K562 (cell line): Measurements from ENCODE around the gene MKLN1. TPM values are rescaled to one million over a fixed set of nuclear protein-coding genes. Genes with fewer than 3 reads are reported as not detected.

Experiments
- ATAC-seq: fragments of 200-7000 bp; cut with Tn5 transposase; 3 replicates; pipeline ENCODE4 v1.9.1; 2020; ENCODE audit warnings: moderate library complexity
- BruUV-seq: library from RNA; stranded (reverse); fragments of 400-500 nt; replicated peaks from 2 replicates; lab custom pipeline; 2021; lab: Mats Ljungman, UMichigan
- CTCF ChIA-PET: fragments of 300-600 bp; formaldehyde crosslinking; extraction: SDS; loops from one replicate; lab custom pipeline; 2021; ENCODE audit warnings: low intra/inter-chr PET ratio; lab: Yijun Ruan, JAX
- POLR2A ChIA-PET: fragments of 300-600, 350-650 bp; sonication (Branson Sonifier 250); formaldehyde crosslinking; extraction: SDS; loops from one replicate; lab custom pipeline; 2021; ENCODE audit warnings: antibody characterized with exemption, inconsistent platforms; lab: Yijun Ruan, JAX
- DNase-seq, 4 experiments: peaks; one replicate each; pipeline versions ENCODE4 v3.0.0 to v3.0.0-alpha.2; 2011 to 2018; ENCODE audit warnings: low spot score in 3 of 4, mixed read lengths in 3 of 4; ENCODE audit errors: extremely low read depth in 1 of 4
- FAIRE-seq: peaks from 2 replicates; lab custom pipeline; 2011; peaks lifted over from hg19 to GRCh38; lab: Jason Lieb, UNC
- H2AFZ ChIP-seq: 2 replicates; pipeline ENCODE4 v1.6.0; 2011; ENCODE audit warnings: low read depth, low read length, control low read depth, inconsistent platforms
- H3K27ac ChIP-seq: fragments of 200-600 bp; 3 replicates; pipeline ENCODE4 v1.8.0; 2011; ENCODE audit warnings: low read depth, mild to moderate bottlenecking, control low read depth, inconsistent platforms, low read length, moderate library complexity, mixed read lengths; ENCODE audit errors: extremely low read depth
- H3K27me3 ChIP-seq, 2 experiments: fragments of 300-600 bp in 1 of 2; 2 replicates in 1 of 2; 3 replicates in 1 of 2; pipeline versions ENCODE4 v1.6.0 to v1.8.0; 2011; ENCODE audit warnings: inconsistent platforms in 2 of 2, low read length in 2 of 2, mild to moderate bottlenecking in 1 of 2, mixed read lengths in 1 of 2, moderate library complexity in 1 of 2; ENCODE audit not compliant: control insufficient read depth in 2 of 2, insufficient read depth in 2 of 2
- H3K36me3 ChIP-seq: fragments of 300-600 bp; 3 replicates; pipeline ENCODE4 v1.8.0; 2011; ENCODE audit warnings: mild to moderate bottlenecking, low read length, inconsistent platforms; ENCODE audit not compliant: control insufficient read depth, insufficient read depth
- H3K4me1 ChIP-seq, 2 experiments: fragments of 200-600 bp in 1 of 2; replicated peaks in 1 of 2; 2 replicates in 1 of 2; 3 replicates in 1 of 2; pipeline versions ENCODE4 v1.5.1 to v1.8.0; 2011; ENCODE audit warnings: inconsistent platforms in 2 of 2, low read length in 2 of 2, mild to moderate bottlenecking in 1 of 2, mixed read lengths in 1 of 2, moderate library complexity in 1 of 2; ENCODE audit not compliant: control insufficient read depth in 2 of 2, insufficient read depth in 2 of 2
- H3K4me2 ChIP-seq: 2 replicates; pipeline ENCODE4 v1.6.1; 2011; ENCODE audit warnings: low read length, control low read depth, inconsistent platforms, mixed read lengths; ENCODE audit not compliant: insufficient read depth
- H3K4me3 ChIP-seq: fragments of 200-600 bp; sonication (generic), shearing (Covaris generic); 2 replicates; pipeline ENCODE4 v1.5.1; 2016; ENCODE audit warnings: control low read depth, inconsistent platforms
- H3K79me2 ChIP-seq: fragments of 200-600 bp; 3 replicates; pipeline ENCODE4 v1.8.0; 2011; ENCODE audit warnings: low read length, inconsistent platforms; ENCODE audit not compliant: control insufficient read depth, insufficient read depth
- H3K9ac ChIP-seq, 2 experiments: 2 replicates each; pipeline versions ENCODE4 v1.6.0 to v1.6.1; 2011; ENCODE audit warnings: low read depth in 2 of 2, low read length in 2 of 2, control low read depth in 1 of 2, inconsistent platforms in 1 of 2, mild to moderate bottlenecking in 1 of 2, mixed read lengths in 1 of 2; ENCODE audit not compliant: insufficient read depth in 1 of 2
- H3K9me1 ChIP-seq: one replicate; pipeline ENCODE4 v1.6.0; 2011; ENCODE audit warnings: inconsistent platforms, mild to moderate bottlenecking, low read length, moderate library complexity; ENCODE audit not compliant: control insufficient read depth, insufficient read depth
- H3K9me3 ChIP-seq: replicated peaks from 2 replicates; pipeline ENCODE4 v1.5.1; 2011; ENCODE audit warnings: low read depth, low read length, inconsistent platforms; ENCODE audit not compliant: control insufficient read depth, insufficient read depth
- H4K20me1 ChIP-seq: replicated peaks from 2 replicates; pipeline ENCODE4 v1.6.1; 2011; ENCODE audit warnings: low read length, inconsistent platforms, mixed read lengths; ENCODE audit not compliant: control insufficient read depth, insufficient read depth
- C11orf30 ChIP-seq: fragments of 450-650 bp; IDR thresholded peaks from 2 replicates; pipeline ENCODE4 v1.6.1; 2016; ENCODE audit warnings: low read depth, mild to moderate bottlenecking
- CC2D1A ChIP-seq: fragments of 450-650 bp; IDR thresholded peaks from 2 replicates; pipeline ENCODE4 v1.6.1; 2017; ENCODE audit warnings: mild to moderate bottlenecking
- CTCF ChIP-seq, 3 experiments: IDR thresholded peaks in 2 of 3; conservative IDR thresholded peaks in 1 of 3; 2 replicates each; pipeline ENCODE4 v1.5.1; 2011 to 2012; ENCODE audit warnings: low read length in 3 of 3, mild to moderate bottlenecking in 3 of 3, control low read depth in 2 of 3, improper control_type of control experiment in 1 of 3, inconsistent platforms in 1 of 3, low read depth in 1 of 3, mixed read lengths in 1 of 3, moderate library complexity in 1 of 3; ENCODE audit not compliant: insufficient read depth in 2 of 3
- DPF2 ChIP-seq: fragments of 450-650 bp; IDR thresholded peaks from 2 replicates; pipeline ENCODE4 v1.6.1; 2016
- HMBOX1 ChIP-seq: sonication (generic); IDR thresholded peaks from 2 replicates; pipeline ENCODE4 v1.6.1; 2016
- NFIC ChIP-seq: fragments of 450-650 bp; IDR thresholded peaks from 2 replicates; pipeline ENCODE4 v1.6.1; 2017; ENCODE audit warnings: mild to moderate bottlenecking, inconsistent platforms
- SIX5 ChIP-seq, 2 experiments: IDR thresholded peaks; 2 replicates each; pipeline ENCODE4 v1.6.1; 2011; ENCODE audit warnings: low read length in 2 of 2, borderline replicate concordance in 1 of 2, low read depth in 1 of 2, mild to moderate bottlenecking in 1 of 2, moderate library complexity in 1 of 2; ENCODE audit not compliant: insufficient read depth in 1 of 2
- ZNF384 ChIP-seq: IDR thresholded peaks from 2 replicates; pipeline ENCODE4 v1.6.1; 2012; ENCODE audit warnings: low read depth, low read length, improper control_type of control experiment
- WGBS: fragments of 100-300 bp; shearing (Covaris generic); methylation state at CpG from one replicate; pipeline ENCODE4 v1.1.6; 2016; ENCODE audit warnings: low coverage, mixed read lengths; ENCODE audit not compliant: insufficient coverage; ENCODE audit errors: missing lambda C conversion rate; 5-methylcytosine and 5-hydroxymethylcytosine counted together
- in situ Hi-C: fragments of 300-500 bp; cut with MboI; formaldehyde crosslinking; loops from 4 replicates; pipeline ENCODE4 v1.15.0; 2018; ENCODE audit warnings: inconsistent platforms, mixed read lengths
- intact Hi-C: fragments of 100-400 bp; cut with micrococcal nuclease; formaldehyde crosslinking; loops from 2 replicates; pipeline ENCODE4 v1.14.2; 2022
- polyA plus RNA-seq, 8 experiments: library from polyadenylated mRNA; depleted of rRNA in 4 of 8; stranded (reverse) in 5 of 8; unstranded in 3 of 8; fragments of >200 nt; fragmentation: Nextera tagmentation in 2 of 8; fragmentation: Illumina TruSeq in 1 of 8; extraction: Ambion mirVana in 2 of 8; extraction: Trizol in 1 of 8; gene quantifications; 2 replicates each; pipeline versions ENCODE4 v1.2.1 to v1.2.3, GENCODE V29; 2011 to 2014; ENCODE audit warnings: inconsistent platforms in 1 of 8, missing spikeins in 1 of 8
- total RNA-seq, 7 experiments: library from RNA; depleted of rRNA in 6 of 7; stranded (reverse); fragments of >200 nt in 6 of 7; fragmentation: Illumina TruSeq in 2 of 7; extraction: Trizol in 2 of 7; gene quantifications; 2 replicates each; pipeline versions ENCODE4 v1.2.1 to v1.2.3, GENCODE V29; 2011 to 2021; ENCODE audit warnings: low replicate concordance in 1 of 7

Gene MKLN1
- total and polyA plus RNA-seq, 9 of the 15 experiments (the other 6 are each of a cell fraction or from before 2014, with no cell fraction given) = 18.6 to 80.4 (median 56.0) TPM

GRCh38 chr7:131355917-131356777, 28.5 kb downstream of the MKLN1 start:
- Histone ChIP-seq H3K27me3 (no peaks in the 10 kb centered on the region), H3K79me2 (peaks cover 99% of the 10 kb centered on the region), H3K36me3 (no peaks in the 10 kb centered on the region), H3K9me3 (no peaks in the 10 kb centered on the region), H3K9ac (peak overlapping the region in 1 of 2 experiments; percentile 6; a peak in 1 of 4 replicates), H2AFZ (no peak overlapping the region), H3K27ac (no peak overlapping the region), H3K4me3 (no peak overlapping the region), H4K20me1 (peaks cover 17% of the 10 kb centered on the region; the same call in 1 of the 2 replicates), H3K4me1 (no peaks in the 10 kb centered on the region; a peak in 1 of 5 replicates), H3K9me1 (no peaks in the 10 kb centered on the region), H3K4me2 (no peak overlapping the region; the same call in 1 of the 2 replicates)
- TF ChIP-seq SIX5 (IDR thresholded peaks at IDR 0.05; ENCODE audit: borderline replicate concordance in 1 of 2, insufficient read depth in 1 of 2, low read depth in 1 of 2, low read length in 2 of 2) (no peak), ZNF384 (peak; percentile 52; the same call in 1 of the 2 replicates), DPF2 (0 out of 2 replicates have a peak, but pooled peaks have one; percentile 16), HMBOX1 (0 out of 2 replicates have a peak, but pooled peaks have one; percentile 28), CC2D1A (0 out of 2 replicates have a peak, but pooled peaks have one; percentile 35), C11orf30 (no peak), NFIC (peak; percentile 88), CTCF (IDR thresholded peaks at IDR 0.05 in 2 of 3, conservative IDR thresholded peaks at IDR 0.05 in 1 of 3; ENCODE audit: insufficient read depth in 2 of 3, low read depth in 1 of 3, low read length in 3 of 3) (0 out of 6 replicates have a peak, but pooled peaks of 1 of the 3 experiments have one; percentile 7)
- FAIRE-seq (no peak), DNase-seq (peak in 1 of 4 experiments; percentile 60), ATAC-seq (peak; percentile 53)
- in situ Hi-C loops (no loop called here), intact Hi-C loops (no loop called here)
- ChIA-PET CTCF (interaction anchor here (0.6 kb wide), 2 partner anchors 29 to 31 kb away, joined by 3 read pairs; partner anchors contain the start of gene MKLN1), POLR2A (interaction anchor here (0.6 to 2.2 kb wide), 9 partner anchors 9 to 459 kb away, joined by 3 to 8 read pairs (median 3); no protein-coding TSS in a partner anchor)
- 61% methylated on average over 13 of the region's 13 CpGs for WGBS
- no TSS peak for BruUV-seq
